T-cell (primary cell): ENCODE data around the gene CRTAC1. TPM values are rescaled to one million over a fixed set of nuclear protein-coding genes. Genes with fewer than 3 reads are reported as not detected.
A peak's percentile ranks its signal among the peaks of the same experiment; 100 is the strongest.
"Not testable (repeated sequence)": the region's sequence is repeated elsewhere in the genome, so short reads cannot be mapped to it uniquely, and the experiment has no call there.

Source experiments
- ATAC-seq, 4 experiments: fragments of 200-7000 bp in 3 of 4; fragments of 150-1000 bp in 1 of 4; cut with Tn5 transposase; replicated peaks in 1 of 4; 1 replicate in 3 of 4; 2 replicates in 1 of 4; pipeline ENCODE4 v1.10.0; 2021; ENCODE audit warnings: moderate library complexity in 3 of 4, mild to moderate bottlenecking in 2 of 4, moderate number of reproducible peaks in 1 of 4
- CTCF ChIA-PET, 2 donors: fragments of 300-600 bp; sonication (Branson Sonifier 250); formaldehyde crosslinking; loops; one replicate each; lab custom pipeline; 2022; ENCODE audit warnings: antibody characterized with exemption in 2 of 2; lab: Charles Lee
- POLR2A ChIA-PET, 2 donors: fragments of 300-600 bp; sonication (Branson Sonifier 250); formaldehyde crosslinking; loops; one replicate each; lab custom pipeline; 2022; ENCODE audit warnings: antibody characterized with exemption in 2 of 2; lab: Charles Lee
- DNase-seq, 35 experiments: peaks; one replicate each; pipeline versions ENCODE4 v3.0.0 to v3.0.0-alpha.2; 2013 to 2023
- H3K27ac ChIP-seq: one replicate; pipeline ENCODE4 v1.5.1; 2013; ENCODE audit warnings: low read length
- H3K27me3 ChIP-seq, 2 experiments: replicated peaks in 1 of 2; 1 replicate in 1 of 2; 2 replicates in 1 of 2; pipeline versions ENCODE4 v1.6.1 to v1.7.0; 2013; ENCODE audit warnings: low read length in 1 of 2, mixed read lengths in 1 of 2; ENCODE audit not compliant: control insufficient read depth in 2 of 2, insufficient read depth in 2 of 2; ENCODE audit errors: extremely low read depth in 1 of 2
- H3K36me3 ChIP-seq, 2 donors: 1 replicate in 1 of 2; 2 replicates in 1 of 2; pipeline versions ENCODE4 v1.6.1 to v1.7.0; 2013; ENCODE audit warnings: low read length in 1 of 2; ENCODE audit not compliant: control insufficient read depth in 2 of 2, insufficient read depth in 1 of 2; ENCODE audit errors: extremely low read depth in 1 of 2
- H3K4me1 ChIP-seq, 2 experiments: 1 replicate in 1 of 2; 2 replicates in 1 of 2; pipeline versions ENCODE4 v1.6.1 to v1.7.0; 2013; ENCODE audit warnings: low read length in 2 of 2, mixed read lengths in 1 of 2; ENCODE audit not compliant: insufficient read depth in 2 of 2, control insufficient read depth in 1 of 2; ENCODE audit errors: extremely low read depth in 1 of 2
- H3K4me3 ChIP-seq, 2 donors: 1 replicate in 1 of 2; 2 replicates in 1 of 2; pipeline versions ENCODE4 v1.5.1 to v1.7.0; 2013; ENCODE audit warnings: mild to moderate bottlenecking in 2 of 2, low read length in 1 of 2, moderate library complexity in 1 of 2; ENCODE audit not compliant: control insufficient read depth in 1 of 2; ENCODE audit errors: extremely low read depth in 1 of 2
- H3K9me3 ChIP-seq: 2 replicates; pipeline ENCODE4 v1.7.0; 2013
- H3K27ac Mint-ChIP-seq, 2 donors: one replicate each; pipeline ENCODE4 v1.8.0; 2020 to 2021; ENCODE audit warnings: mild to moderate bottlenecking in 2 of 2, mixed read lengths in 2 of 2
- H3K27me3 Mint-ChIP-seq, 2 donors: one replicate each; pipeline ENCODE4 v1.8.0; 2021 to 2022; ENCODE audit warnings: mixed read lengths in 2 of 2
- H3K36me3 Mint-ChIP-seq: one replicate; pipeline ENCODE4 v1.8.0; 2021; ENCODE audit warnings: mixed read lengths
- H3K4me1 Mint-ChIP-seq, 3 donors: one replicate each; pipeline ENCODE4 v1.8.0; 2020 to 2022; ENCODE audit warnings: mixed read lengths in 3 of 3, mild to moderate bottlenecking in 1 of 3
- H3K4me3 Mint-ChIP-seq, 3 donors: one replicate each; pipeline ENCODE4 v1.8.0; 2020 to 2022; ENCODE audit warnings: mild to moderate bottlenecking in 3 of 3, mixed read lengths in 3 of 3, moderate library complexity in 3 of 3
- H3K9me3 Mint-ChIP-seq, 3 donors: one replicate each; pipeline ENCODE4 v1.8.0; 2020 to 2022; ENCODE audit warnings: mixed read lengths in 3 of 3
- WGBS: methylation state at CpG from one replicate; pipeline ENCODE4 v1.1.5; 2013; ENCODE audit warnings: missing lambda C conversion rate; ENCODE audit not compliant: insufficient coverage; 5-methylcytosine and 5-hydroxymethylcytosine counted together
- total RNA-seq, 35 experiments: library from RNA in 6 of 35; stranded (reverse) in 6 of 35; fragments of 120-200 nt in 1 of 35; gene quantifications; one replicate each; pipeline versions ENCODE4 v1.2.1 to v1.2.4 and lab custom pipeline; 2013 to 2026

CRTAC1 gene
- total RNA-seq, 5 donors from 2014 or later (not counting 1 experiment from before 2014, with no cell fraction given): 0.20 to 0.22 TPM; not detected in 3

- peak overlapping the region; percentile 40 to 56 for H3K4me3 ChIP-seq
- POLR2A ChIA-PET: interaction anchor here in 1 of 2 donors (0.6 kb wide), 1 partner anchor 742 kb away, joined by 3 read pairs; no protein-coding TSS in a partner anchor
Measured at GRCh38 chr10:97850446-97850845, 180.0 kb downstream of the CRTAC1 start.

DNA sequence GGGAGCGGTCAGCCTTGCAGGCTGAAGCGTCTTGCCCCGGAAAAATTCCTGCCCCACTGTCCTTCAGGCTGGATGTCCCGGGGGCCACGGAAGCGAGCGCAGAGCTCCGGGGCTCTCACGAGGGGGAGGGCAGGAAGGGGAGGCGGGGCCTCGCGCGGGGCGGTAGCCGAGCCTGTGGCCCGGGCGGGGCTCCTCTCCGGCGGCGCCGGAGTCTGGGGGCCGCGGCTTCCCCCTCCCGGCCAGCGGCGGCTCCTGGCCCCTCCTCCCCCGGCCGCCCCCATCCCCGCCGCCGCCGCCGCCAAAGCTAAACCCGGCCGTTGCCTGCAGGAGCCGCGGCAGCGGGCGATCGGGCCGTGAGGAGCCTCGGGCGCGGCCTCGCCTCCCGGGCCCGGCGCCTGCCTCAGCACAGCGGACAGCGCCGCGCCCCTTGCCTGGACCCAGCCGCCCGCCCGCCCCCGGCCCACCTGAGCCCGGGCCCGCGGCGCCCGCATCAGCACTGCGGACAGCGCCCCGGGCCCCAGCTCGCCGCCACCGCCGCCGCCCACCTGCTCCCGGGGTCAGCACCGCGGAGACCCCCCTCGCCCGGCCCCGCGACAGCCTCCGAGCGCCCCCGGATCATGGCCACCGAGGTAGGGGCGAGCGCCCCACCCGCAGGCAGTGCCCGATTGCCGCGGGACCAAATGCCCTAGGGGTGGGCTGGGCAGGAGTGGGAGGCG is 180.6 kb downstream of the CRTAC1 start, which contains the start of gene GOLGA7B:
TSS of gene GOLGA7B (plus strand) at position 157 of the 716 bp plus-strand sequence. CDS start at position 618, 461 bp downstream.
- Histone ChIP-seq H3K27me3 (no peaks in the 10 kb centered on the region), H3K27ac (no peak within 1 kb of the TSS), H3K4me3 (peak within 1 kb of the TSS; percentile 40 to 64), H3K9me3 (no peaks in the 10 kb centered on the region), H3K36me3 (no peaks in the 10 kb centered on the region), H3K4me1 (peaks cover 23 to 47% of the 10 kb centered on the region in 2 experiments)
- Mint-ChIP-seq H3K27me3 (no peaks in the 10 kb centered on the region), H3K4me3 (peak within 1 kb of the TSS; percentile 85 to 91 (median 90)), H3K4me1 (peaks cover 42 to 47% (median 43%) of the 10 kb centered on the region in 3 donors), H3K27ac (peak within 1 kb of the TSS; percentile 75 to 82), H3K36me3 (peaks cover 7% of the 10 kb centered on the region), H3K9me3 (no peaks in the 10 kb centered on the region)
- ChIA-PET POLR2A (interaction anchor here in 1 of 2 donors (0.6 to 0.7 kb wide), 4 partner anchors 75 to 741 kb away, joined by 3 to 6 read pairs (median 4); partner anchors contain the start of gene RRP12), CTCF (interaction anchor here (0.6 to 1.7 kb wide), 5 partner anchors 19 to 182 kb away, joined by 3 to 9 read pairs (median 5); no protein-coding TSS in a partner anchor)
- peak; percentile 31 to 74 (median 60) for DNase-seq
- WGBS: 1% methylated on average over 67 of the region's 87 CpGs
- ATAC-seq: peak; percentile 82 to 87 (median 85)

More at GRCh38 chr10:97850446-97850845, 180.0 kb downstream of the CRTAC1 start:
- ATAC-seq: peak in 1 of 4 experiments; percentile 27
- Histone ChIP-seq H3K36me3 (no peaks in the 10 kb centered on the region), H3K9me3 (no peaks in the 10 kb centered on the region), H3K27ac (no peak overlapping the region), H3K4me1 (peaks cover 23 to 47% of the 10 kb centered on the region in 2 experiments), H3K27me3 (no peaks in the 10 kb centered on the region)
- Mint-ChIP-seq H3K27ac (peak overlapping the region; percentile 75 to 82), H3K4me1 (peaks cover 43 to 52% (median 46%) of the 10 kb centered on the region in 3 donors), H3K36me3 (peaks cover 9% of the 10 kb centered on the region), H3K4me3 (peak overlapping the region; percentile 83 to 90 (median 89)), H3K27me3 (no peaks in the 10 kb centered on the region), H3K9me3 (no peaks in the 10 kb centered on the region)
- 22% methylated on average over 2 of the region's 13 CpGs for WGBS
- peak in 13 of 35 experiments; percentile 3 to 50 (median 16) for DNase-seq
- CTCF ChIA-PET: interaction anchor here in 1 of 2 donors (0.5 to 1.7 kb wide), 2 partner anchors 19 to 60 kb away, joined by 4 to 9 read pairs; no protein-coding TSS in a partner anchor

- peaks cover 23 to 47% of the 10 kb centered on the region in 2 experiments for H3K4me1 ChIP-seq
- no peaks in the 10 kb centered on the region for H3K9me3 Mint-ChIP-seq
- no peaks in the 10 kb centered on the region for H3K36me3 ChIP-seq
- H3K27ac Mint-ChIP-seq: peak overlapping the region; percentile 75
- peaks cover under 1% of the 10 kb centered on the region for H3K36me3 Mint-ChIP-seq
- peak overlapping the region; percentile 85 to 91 (median 89) for H3K4me3 Mint-ChIP-seq
- DNase-seq (peak in 2 of 35 experiments; percentile 20 to 41), ATAC-seq (peak; percentile 22 to 34 (median 30))
- H3K4me1 Mint-ChIP-seq: peaks cover 39 to 41% (median 40%) of the 10 kb centered on the region in 3 donors
- H3K27ac ChIP-seq: no peak overlapping the region
- no peaks in the 10 kb centered on the region for H3K27me3 ChIP-seq
- 5% methylated on average over 9 of the region's 16 CpGs for WGBS
- POLR2A ChIA-PET: interaction anchor here (0.5 to 0.7 kb wide), 4 partner anchors 50 to 448 kb away, joined by 3 to 6 read pairs (median 4); partner anchors contain the start of gene RRP12 (in 1 of the 2)
- peak overlapping the region; percentile 39 to 64 for H3K4me3 ChIP-seq
- H3K9me3 ChIP-seq: no peaks in the 10 kb centered on the region
- CTCF ChIA-PET: interaction anchor here (0.5 to 1.7 kb wide), 6 partner anchors 20 to 383 kb away, joined by 3 to 9 read pairs (median 4); no protein-coding TSS in a partner anchor
- no peaks in the 10 kb centered on the region for H3K27me3 Mint-ChIP-seq
Measured at GRCh38 chr10:97849103-97849686, 181.2 kb downstream of the CRTAC1 start.

DNA sequence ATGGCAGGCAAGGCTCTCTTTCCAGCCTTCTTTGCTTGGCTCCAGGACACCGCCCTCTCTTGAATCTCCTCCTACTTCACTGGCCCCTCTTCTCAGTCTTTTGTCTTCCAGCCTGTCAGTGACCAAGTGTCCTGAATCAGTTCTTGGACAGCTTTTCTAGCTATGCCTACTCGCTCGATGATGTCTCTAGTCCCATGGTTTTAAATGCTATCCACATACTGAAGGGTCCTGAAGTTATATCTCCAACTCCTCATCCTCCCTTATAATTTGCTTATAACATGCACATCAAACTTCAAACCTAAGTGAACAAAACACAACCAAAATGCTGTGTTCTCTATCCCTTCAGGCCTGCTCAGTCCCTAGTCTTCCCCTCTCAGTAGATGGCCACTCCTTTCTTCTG is 185.7 kb downstream of the CRTAC1 start:
- Histone ChIP-seq H3K27ac (no peak overlapping the region), H3K36me3 (no peaks in the 10 kb centered on the region), H3K4me3 (no peak overlapping the region), H3K4me1 (peaks cover 3 to 12% of the 10 kb centered on the region in 2 experiments), H3K27me3 (no peaks in the 10 kb centered on the region), H3K9me3 (no peaks in the 10 kb centered on the region)
- CTCF ChIA-PET: no interaction called here
- Mint-ChIP-seq H3K27ac (no peak overlapping the region), H3K9me3 (no peaks in the 10 kb centered on the region), H3K36me3 (peaks cover 10% of the 10 kb centered on the region), H3K4me1 (peaks cover 23 to 24% (median 24%) of the 10 kb centered on the region in 3 donors), H3K4me3 (no peak overlapping the region), H3K27me3 (no peaks in the 10 kb centered on the region)
- POLR2A ChIA-PET: no interaction called here
- ATAC-seq (no peak), DNase-seq (no peak)
- WGBS: 95% methylated on average over 3 of the region's 3 CpGs

- POLR2A ChIA-PET, H3K27ac Mint-ChIP-seq: not testable (repeated sequence)
- 100% methylated on average over 1 of the region's 2 CpGs for WGBS
Measured at GRCh38 chr10:97843972-97844371, 186.4 kb downstream of the CRTAC1 start.

DNA sequence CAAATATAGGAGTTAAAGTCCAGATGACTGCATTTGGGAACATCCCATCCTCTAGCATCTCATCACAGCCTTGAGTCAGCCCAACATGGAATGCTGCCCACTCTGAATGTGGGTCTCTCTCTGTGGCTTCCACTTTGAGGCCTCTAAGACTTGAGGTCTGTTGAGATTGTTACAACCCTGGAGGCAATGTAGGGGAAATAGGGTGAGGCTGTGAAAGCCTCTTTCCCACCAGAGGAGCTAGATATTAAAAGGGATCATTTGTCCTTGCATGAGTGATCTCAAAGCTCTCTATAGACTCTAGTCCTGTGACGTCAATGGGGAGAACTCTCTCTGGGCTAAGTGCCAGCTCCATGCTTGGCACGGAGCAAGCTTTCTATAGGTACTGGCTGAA is 187.1 kb downstream of the CRTAC1 start:
- no peaks in the 10 kb centered on the region for H3K27me3 Mint-ChIP-seq
- H3K9me3 Mint-ChIP-seq: no peaks in the 10 kb centered on the region
- no CpG with 5 or more reads among the region's 2 CpGs for WGBS
- H3K4me1 Mint-ChIP-seq: peaks cover 16 to 19% (median 17%) of the 10 kb centered on the region in 3 donors
- peaks cover 10% of the 10 kb centered on the region for H3K36me3 Mint-ChIP-seq
- Histone ChIP-seq H3K4me3 (no peak overlapping the region), H3K4me1 (peaks cover 0 to 3% of the 10 kb centered on the region in 2 experiments), H3K9me3 (no peaks in the 10 kb centered on the region), H3K27me3 (no peaks in the 10 kb centered on the region), H3K27ac (no peak overlapping the region), H3K36me3 (no peaks in the 10 kb centered on the region)
- H3K4me3 Mint-ChIP-seq: no peak overlapping the region
- DNase-seq (no peak), ATAC-seq (no peak)
- H3K27ac Mint-ChIP-seq: no peak overlapping the region
- POLR2A ChIA-PET: no interaction called here
- CTCF ChIA-PET: interaction anchor here in 1 of 2 donors (0.9 to 1.1 kb wide), 2 partner anchors 24 to 26 kb away, joined by 3 read pairs; no protein-coding TSS in a partner anchor

More at GRCh38 chr10:97843972-97844371, 186.4 kb downstream of the CRTAC1 start:
- H3K27me3 Mint-ChIP-seq, H3K4me1 ChIP-seq, ATAC-seq, H3K9me3 Mint-ChIP-seq, H3K27ac ChIP-seq, H3K9me3 ChIP-seq, DNase-seq, H3K27me3 ChIP-seq, H3K4me3 Mint-ChIP-seq, H3K4me3 ChIP-seq, H3K36me3 ChIP-seq, CTCF ChIA-PET: not testable (repeated sequence)
- peaks cover 10% of the 10 kb centered on the region for H3K36me3 Mint-ChIP-seq
- H3K4me1 Mint-ChIP-seq: peaks cover 20 to 22% (median 21%) of the 10 kb centered on the region in 3 donors
